CD4-positive, alpha-beta T cell treated with Interleukin-17A for 1 hour (primary cell): ENCODE results near the gene ADGRD1.

Source experiments
- DNase-seq: peaks from one replicate; pipeline ENCODE4 v3.0.0-alpha.2; 2020

ADGRD1 gene

DNA sequence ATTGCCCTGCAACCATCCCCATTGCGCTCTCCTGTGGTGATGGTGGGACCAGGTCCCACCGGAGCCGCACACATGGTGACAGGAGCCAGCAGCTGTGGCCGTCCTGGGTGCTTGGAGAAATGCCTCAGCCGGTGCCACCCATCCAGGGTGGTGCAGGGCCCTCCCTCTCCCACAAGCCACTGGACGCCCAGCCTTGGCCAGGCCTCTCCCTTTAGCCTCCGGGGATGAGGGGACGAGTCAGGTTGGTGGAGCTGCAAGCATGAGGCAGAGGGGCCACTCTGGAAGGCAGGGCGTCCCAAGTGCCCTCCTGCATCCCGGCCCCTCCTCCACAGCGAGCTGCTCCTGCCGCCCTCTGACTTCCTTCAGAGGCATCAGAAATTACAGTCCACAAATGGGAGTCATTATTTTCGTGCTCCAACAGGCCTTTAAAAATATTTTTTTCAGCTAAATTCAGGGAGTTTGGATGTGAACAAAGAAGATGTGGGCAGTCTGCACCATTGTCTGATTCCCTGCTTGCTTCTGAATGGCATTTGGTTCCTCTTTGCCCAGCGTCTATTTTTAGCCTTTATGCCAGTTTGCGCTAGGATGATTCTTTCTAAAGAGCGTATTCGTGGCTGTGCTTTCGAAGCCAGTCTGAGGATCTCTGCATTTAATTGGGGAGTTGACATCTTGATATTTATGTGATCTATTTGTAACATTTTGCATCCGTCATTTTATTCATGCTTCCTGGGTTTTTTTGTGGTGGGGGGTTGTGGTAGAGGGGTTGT lies 189.4 kb downstream of the ADGRD1 start:
- no peak for DNase-seq

DNA sequence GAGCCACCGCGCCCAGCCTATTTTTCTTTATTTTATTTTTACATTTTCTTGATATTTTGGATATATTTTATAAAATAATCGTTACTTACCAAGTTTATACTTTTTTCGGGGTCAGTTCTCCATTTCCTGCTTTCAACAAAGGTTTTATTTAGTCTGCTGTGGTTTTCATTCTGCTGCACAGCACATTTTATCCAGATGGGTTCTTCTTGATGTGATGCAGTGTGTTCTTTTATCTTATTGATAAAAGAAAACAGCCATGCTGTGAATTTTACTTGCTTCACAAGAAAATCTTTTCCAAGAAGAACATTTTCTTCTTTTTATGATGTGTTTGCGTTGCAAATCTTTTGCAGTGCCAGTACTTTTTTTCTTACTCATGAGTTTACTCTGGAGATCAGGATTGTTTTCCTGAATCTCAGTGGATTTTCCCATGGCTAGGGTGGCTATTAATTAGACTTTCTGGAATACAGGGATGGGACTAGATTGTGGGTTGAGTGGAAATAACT lies 192.5 kb downstream of the ADGRD1 start:
- DNase-seq = no peak

DNA sequence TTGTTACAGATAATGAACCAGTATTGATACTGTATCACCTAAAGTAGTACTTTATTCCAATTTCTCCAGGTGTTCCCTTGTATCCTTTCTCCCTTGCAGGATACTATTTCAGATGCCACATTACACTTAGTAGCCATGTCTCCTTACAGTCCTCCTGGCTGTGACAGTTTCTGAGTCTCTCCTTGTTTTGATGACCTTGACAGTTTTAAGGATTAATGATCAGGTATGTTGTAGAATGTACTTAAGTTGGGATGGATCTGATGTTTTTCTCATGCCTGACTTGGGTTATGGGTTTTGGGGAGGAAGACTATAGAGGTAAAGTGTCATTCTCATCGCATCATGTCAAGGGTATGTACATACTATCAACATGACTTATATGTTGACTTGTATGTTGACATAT lies 193.6 kb downstream of the ADGRD1 start:
- DNase-seq = no peak

DNA sequence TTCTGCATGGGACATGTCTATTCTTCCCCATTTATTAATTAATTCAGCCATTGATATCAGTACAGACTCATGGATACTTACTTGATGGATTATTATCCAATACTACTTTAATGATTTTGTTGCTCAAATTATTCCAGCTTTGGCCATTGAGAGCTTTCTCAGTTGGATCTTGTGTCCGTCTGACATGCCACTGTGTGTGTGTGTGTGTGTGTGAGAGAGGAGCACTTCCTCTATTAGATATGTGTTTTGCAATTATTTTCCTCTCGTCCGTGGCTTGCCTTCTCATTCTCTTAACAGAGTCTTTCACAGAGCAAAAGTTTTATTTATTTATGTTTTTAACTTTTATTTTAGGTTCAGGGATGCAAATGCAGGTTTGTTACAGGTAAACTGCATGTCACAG lies 194.2 kb downstream of the ADGRD1 start:
- peak; percentile 4 for DNase-seq

DNA sequence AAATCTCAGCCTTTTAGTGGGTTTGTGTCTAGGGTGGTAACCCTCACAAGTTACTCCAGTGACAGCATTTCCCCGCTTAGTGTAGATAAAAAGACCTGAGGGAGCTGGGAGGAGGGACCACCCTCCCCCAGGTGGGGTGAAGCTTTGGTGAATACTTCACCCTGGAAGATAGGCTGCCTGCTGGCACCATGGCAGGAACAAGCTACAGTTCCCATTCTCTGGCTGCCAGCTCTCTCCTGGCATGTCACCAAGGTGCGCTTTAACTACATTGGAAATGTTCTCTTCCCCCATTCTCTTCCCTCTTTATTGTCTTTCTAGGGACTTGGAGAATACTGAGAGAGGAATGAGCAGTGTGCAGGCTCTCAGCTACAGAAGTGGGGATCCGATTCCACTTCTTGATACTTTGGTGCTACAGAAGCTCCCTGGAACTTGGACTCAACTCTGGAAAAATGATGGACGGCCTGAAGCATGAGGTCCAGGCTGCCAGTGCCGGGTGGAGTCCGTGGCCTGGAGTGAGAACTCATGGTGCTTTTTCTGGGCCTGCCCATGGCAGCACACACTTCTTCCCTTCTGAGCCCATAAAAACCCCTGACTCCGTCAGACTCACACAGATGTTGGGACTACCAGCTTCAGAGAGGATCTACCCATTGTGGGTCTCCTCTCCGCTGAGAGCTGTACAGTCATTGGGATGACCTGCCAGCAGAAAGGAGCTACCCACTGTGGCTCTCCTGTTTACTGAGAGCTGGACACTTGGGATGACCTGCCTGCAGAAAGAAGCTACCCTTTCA lies 198.0 kb downstream of the ADGRD1 start:
- no peak for DNase-seq

DNA sequence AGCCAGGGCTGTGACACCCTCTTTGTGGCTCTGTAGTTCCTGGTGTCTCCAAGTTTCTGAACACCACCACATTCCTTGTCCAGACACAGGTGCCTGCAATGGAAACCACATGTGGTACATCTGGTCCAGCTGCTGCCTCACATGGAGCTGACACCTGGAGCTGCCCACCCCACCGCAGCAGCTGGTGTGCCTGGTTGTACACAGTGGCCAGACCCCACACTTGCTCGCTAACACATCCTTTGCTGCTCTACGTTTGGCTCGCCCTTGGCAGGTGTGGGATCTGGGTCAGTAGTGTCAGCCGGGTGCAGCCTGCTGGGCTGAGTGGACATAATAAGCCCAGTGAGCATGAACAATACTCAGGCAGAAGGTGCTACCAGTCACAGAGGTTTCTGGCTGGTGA lies 198.9 kb downstream of the ADGRD1 start:
- DNase-seq = no peak

DNA sequence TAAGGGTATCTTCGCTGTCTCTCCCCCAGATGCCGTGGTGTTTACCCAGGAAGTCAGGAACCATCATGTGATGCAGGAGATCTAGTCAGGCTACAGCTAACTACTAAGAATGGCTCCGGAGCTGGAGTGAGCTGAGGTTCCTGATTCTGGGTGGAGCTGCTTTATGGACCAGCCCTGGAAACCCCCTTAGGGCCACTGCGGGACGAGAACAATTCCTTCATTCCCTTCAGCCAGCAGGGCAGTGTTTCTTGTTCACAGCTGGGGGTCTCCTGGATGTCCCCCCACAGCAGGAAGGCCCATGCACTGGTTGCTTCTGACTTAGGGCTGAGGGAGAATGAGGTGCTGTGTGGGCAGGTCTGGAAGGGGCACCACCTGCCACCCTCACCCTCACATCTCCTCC lies 199.3 kb downstream of the ADGRD1 start:
- no peak for DNase-seq

DNA sequence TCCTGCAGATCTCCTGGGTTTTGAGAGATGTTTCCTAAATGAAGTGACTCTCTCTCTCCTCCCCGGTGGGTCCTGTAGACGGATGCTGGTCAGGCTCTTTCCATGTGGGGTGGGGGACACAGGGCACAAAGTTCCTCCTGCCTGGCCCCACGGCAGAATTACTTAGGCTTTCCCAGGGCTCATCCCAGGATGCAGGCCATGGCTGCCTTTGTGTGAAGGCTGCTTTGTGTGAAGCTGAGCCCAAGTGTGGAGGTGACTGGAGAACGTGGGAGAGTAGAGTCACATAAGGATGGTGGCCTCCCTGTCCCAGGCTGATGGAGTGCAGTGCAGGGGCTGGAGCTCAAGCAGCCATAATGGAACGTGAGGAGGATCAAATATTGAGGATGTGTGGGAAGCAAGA lies 200.2 kb downstream of the ADGRD1 start:
- DNase-seq = no peak

DNA sequence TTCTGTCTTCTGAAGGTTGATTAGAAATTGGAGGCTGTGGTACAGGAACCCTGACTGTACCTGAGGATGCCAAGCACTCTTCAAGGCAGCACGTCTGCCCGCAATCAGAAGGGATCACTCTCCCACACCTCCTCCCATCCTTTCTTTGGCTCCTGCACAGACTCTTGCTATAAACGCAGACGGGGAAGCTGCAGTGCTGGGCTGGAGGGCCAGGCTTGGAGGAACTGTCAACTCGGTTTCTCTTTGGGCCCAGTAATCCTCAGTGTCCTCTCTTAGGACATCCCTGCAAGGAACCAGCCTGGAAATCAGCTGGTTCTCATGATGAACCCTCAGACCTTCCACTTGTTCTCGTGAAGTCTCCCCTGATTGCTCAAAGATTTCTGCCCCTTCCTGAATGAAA lies 201.4 kb downstream of the ADGRD1 start:
- no peak for DNase-seq

DNA sequence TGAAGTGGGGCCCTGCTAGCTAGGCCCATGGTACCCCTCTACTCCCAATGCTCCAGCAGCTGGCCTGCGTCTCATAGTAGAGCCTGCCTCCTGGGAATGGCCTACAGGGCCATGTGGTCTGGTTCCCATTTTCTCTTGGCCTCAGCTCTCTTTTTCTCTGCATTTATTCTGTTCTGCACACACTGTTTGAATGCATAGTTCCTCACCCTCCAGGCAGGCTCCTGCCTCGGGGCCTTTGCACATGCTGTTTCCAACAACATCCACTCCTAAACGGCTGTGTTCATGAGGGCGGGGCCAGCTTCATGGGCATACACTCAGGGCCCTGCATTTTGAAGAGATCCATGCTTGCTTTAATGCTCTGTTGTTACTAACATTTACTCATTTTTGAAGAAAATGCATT lies 204.0 kb downstream of the ADGRD1 start:
- DNase-seq = no peak

DNA sequence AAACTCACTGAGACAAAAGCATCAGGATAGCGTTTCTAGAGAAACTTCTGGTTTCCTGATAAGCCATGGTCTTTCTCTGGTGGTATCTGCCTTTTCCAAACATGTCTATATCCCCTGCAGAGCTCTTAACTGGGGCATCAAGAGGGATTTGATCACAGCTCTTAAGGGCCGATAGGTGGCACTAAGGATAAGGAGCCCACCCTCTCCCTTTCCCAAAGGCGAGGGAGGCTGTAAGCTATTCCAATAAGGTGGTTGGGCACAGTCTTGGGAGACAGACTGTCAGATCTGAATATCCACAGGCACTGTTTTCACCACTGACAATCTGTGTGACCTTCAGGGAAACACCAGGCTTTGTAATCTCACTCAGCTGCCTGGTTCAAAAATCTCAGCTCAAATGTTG lies 206.0 kb downstream of the ADGRD1 start:
- DNase-seq = no peak

DNA sequence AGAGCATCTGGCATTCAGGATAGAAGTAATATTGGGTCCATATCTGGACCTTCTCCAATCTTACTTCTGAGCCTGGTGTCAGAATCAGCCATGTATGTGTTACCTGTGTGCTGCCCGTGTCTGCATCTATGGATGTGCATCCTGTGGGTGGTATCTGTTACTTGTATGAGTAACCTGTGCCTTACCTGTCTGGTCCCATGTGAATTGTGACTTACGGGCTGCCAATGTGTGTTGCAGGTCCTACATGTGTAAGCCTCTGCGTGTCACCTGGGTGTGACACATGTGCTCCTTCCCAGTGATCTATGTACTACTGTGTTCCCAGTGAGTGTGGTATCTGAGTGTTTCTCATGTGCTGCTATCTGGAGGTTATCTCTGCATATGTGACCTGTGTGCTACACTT lies 208.4 kb downstream of the ADGRD1 start:
- no peak for DNase-seq

DNA sequence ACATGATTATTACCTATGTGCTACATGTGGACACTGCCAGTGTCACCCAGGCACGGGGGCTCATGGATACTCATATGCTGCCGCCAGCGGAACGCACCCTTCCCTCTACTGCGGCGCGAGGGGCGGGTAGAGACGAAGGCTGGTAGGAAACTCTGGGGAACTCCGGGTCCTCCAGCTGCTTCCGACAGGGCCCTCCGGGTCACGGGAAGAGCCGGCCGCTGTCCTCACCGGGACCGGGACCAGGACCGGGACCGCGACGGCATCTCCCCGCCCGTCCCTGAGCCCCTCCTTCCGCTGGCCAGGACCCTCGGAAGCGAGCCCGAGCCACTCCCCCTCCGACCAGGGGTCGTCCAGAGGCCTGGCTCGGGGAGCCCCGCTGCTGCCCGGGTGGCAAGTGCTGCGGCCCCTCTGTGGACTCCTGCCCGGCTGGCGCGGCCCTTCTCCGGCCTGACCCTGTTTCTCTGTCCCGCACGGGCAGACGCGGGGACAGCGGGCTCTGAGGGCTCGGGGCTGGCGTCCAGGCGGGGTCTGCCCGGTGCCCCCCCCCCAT lies 209.6 kb downstream of the ADGRD1 start:
- DNase-seq = no peak

DNA sequence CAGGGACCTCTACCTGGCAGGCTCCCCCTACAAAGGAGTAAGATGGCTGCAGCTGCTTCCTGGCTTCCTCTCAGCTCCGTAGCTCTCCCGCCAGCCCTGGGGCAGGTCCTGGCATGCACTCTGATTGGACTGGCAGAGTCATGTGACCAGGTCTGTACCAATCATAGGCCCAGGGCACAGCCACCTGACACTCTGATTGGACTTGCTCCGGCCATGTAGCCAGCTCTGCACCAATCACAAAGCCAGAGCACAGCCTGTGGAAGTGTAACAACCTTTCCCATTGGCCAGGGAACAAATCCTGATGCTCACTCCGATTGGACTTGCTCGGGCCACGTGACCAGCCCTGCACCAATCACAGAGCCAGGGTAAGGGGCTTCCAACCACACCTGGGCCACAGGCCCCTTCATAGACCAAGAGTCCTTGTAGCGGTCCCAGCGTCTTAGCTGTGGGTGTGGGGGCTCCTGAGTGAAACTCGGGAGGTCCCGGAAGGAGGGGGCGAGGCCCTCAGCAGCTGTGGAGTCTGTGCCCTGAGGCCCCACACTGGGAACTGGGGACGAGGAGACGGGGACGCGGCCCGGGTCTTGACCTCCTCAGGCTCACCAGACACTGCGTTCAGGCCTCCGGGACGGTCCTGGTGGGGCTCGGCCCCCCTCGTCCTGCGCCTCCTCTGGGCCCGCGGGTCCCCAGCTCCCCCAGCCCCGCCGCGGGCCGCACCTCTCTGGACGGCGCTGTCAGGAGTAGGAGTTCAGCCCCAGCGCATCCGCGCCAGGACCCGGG lies 210.6 kb downstream of the ADGRD1 start:
- no peak for DNase-seq

DNA sequence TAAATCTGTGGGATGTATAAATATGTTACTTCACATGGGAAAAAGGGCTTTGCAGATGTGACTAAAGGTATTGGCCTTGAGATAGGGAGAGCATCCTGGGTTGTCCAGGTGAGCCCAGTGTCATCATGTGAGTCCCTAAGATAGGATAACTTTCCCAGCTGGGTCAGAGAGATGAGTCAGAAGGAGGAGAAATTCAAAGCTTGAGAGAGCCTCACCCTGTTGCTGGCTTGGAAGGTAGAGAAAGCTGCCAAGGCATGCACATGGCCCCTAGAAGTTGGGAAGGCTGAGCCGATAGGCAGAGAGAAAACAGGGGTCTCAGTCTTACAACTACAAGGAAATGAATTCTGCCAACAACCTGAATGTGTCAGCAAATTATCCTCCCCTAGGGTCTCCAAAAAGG lies 213.0 kb downstream of the ADGRD1 start:
- DNase-seq = no peak

DNA sequence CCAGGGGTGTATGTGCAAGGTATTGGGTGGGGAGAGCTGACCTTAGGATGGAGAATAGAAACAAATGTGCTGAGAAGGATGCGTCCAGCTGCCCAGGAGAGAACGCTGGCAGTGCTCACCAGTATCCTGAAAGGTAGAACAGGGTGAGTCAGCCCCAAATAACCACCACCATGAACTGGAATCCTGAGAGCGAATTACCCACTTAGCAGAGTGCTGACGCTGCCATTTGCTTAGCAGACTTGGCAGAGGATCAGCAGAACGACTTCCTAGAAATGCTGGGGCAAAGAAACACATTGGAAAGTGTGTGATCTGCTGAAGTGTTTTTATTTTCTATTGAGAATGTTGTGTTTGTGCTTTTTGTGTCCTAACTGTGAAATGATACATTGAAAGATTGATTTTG lies 213.6 kb downstream of the ADGRD1 start:
- DNase-seq = no peak

DNA sequence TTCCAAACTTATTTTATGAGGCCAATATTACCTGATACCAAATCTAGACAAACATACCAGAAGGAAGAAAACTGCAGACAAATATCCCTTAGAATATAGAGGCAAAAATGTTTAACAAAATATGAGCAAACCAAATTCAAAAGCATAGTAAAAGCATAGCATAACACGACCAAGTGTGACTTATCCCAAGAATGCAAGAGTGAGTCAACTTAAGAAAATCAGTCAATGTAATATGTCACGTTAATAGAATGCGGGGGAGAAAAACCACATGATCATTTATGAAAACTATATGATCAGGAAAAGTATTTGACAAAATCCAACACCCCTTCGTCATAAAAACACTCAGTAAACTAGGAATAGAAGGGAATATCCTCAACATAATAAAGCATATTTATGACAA lies 217.3 kb downstream of the ADGRD1 start:
- DNase-seq = no peak

DNA sequence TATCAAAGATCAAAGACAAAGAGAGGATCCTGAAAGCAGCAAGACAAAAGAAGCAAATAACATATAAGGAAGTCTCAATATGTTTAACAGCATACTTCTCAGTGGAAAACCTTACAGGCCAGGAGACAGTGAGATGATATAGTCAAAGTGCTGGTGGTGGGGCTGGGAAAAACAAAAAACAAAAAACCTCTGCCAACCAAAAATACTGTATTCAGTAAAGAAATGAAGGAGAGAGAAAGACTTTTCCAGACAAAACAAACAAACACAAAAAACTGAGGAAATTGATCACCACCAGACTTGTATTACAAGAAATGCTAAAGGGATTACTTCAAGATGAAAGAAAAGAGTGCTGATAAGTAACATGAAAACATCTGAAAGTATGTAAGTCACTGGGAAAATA lies 221.2 kb downstream of the ADGRD1 start:
- DNase-seq = no peak

DNA sequence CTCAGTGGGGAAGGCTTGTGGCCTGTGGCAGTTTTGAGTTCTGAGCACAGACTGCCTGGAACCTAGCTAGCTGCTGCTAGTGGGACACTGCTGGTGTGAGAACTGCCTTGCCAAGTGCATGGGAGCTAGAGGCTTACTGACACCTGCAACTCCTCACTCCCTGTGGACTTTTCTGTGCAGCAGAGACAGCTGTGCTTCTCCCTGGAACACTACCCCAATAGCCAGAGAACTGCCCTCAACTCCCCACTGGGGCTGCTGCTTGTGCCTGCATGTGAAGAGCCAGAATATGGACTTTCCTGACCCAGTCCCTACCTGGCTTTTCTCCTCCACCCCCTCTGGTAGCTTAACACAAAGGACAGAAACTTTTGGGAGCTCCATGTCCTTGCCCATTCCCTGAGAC lies 222.6 kb downstream of the ADGRD1 start:
- no peak for DNase-seq

DNA sequence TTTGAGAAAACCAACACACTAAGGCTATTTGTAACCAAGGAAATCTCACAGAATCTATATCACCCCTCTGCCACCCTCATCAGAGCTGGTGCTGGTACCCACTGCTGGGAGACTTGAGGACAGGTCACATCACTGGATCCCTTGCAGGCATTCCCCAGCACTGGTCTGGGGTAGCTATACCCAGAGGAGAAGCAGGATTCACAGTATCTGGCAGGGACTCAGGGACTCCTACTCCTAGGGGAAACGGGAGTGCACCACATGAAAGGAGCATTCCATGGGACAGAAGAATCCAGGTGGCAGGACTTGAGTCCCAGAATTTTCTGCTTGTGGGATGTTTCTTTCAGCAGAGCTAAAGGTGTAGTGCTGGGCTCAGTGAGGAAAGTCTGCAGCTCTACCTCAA lies 223.2 kb downstream of the ADGRD1 start:
- DNase-seq = no peak

DNA sequence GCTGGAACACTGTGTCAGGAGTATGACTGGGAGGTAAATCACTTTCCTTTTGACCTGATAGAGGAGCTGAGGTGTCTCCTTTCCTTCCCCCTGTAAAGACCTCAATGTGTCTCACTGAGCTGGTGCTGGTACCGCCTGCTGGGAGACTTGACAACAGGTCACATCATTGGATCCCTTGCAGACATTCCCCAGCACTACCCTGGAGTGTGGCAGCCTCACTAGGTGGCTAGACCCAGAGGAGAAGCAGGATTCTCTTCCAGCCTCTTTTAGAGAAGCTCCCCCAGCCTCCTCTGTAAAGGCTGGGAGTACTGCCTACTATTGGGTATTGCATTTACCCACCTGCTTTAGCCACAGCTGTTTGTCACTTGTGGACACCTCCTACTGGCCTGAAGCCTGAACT lies 223.9 kb downstream of the ADGRD1 start:
- no peak for DNase-seq

DNA sequence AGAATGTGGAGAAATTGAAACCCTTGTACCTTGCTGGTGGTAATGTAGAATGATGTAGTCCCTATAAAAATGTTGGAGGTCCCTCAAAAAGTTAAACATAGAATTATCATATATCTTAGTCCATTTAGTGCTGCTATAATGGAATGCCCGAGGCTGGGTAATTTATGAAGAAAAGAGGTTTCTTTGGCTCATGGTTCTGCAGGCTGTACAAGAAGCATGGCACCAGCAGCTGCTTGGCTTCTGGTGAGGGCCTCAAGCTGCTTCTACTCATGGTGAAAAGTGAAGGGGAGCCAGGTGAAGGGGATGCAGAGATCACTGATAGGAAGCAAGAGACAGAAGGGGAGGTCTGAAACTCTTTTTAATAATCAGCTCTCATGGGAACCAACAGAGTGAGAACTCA lies 233.9 kb downstream of the ADGRD1 start:
- no peak for DNase-seq
